NCI-H82 (cell line): ENCODE measurements around the gene RER1.

Experiments used
- DNase-seq: peaks from one replicate; lab custom pipeline; 2025; lab: John Stamatoyannopoulos, UW

The RER1 gene

GRCh38 chr1:2445823-2446215 lies 54.2 kb downstream of the RER1 start:
- peak; percentile 79 for DNase-seq

DNA sequence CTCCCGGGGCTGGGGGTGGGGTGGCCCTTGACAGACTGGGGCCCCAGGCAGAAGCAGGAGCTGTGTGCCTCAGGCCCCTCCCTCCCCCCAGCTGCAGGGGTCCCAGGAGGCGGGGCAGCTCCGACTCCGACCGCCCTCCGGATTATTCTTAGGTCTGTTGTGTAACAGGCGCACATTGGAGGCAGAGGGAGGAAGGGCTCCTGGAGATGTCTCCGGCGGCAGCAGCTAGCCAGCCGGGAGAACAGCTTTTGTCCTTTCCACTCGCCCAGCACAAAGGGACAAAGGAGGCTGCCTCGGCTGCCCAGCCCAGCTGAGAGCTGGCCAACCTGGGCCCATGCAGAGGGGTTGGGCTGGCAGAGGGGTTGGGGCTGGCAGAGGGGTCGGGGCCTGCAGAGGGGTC lies 54.8 kb downstream of the RER1 start:
- peak; percentile 94 for DNase-seq

- no peak for DNase-seq
These were observed 55.2 kb downstream of the RER1 start for GRCh38 chr1:2446861-2447260.

- no peak for DNase-seq
These were observed 55.8 kb downstream of the RER1 start for GRCh38 chr1:2447276-2448097.

DNA sequence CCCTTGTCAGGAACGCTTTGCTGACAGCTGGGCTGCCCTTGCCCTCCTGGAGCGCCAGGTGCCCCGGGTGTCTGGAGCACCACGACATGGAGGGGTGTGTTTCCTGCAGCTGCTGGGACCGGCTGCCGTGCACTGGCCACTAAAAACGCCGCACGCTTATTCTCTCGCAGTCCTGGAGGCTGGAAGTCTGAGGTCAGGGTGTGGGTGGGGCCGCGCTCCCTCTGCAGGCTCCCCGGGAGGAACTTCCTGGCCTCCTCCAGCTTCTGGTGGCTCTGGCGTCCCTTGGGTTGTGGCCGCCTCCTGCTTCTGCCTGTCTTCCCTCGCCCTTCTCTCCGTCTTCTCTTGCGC lies 56.4 kb downstream of the RER1 start:
- DNase-seq: no peak

DNA sequence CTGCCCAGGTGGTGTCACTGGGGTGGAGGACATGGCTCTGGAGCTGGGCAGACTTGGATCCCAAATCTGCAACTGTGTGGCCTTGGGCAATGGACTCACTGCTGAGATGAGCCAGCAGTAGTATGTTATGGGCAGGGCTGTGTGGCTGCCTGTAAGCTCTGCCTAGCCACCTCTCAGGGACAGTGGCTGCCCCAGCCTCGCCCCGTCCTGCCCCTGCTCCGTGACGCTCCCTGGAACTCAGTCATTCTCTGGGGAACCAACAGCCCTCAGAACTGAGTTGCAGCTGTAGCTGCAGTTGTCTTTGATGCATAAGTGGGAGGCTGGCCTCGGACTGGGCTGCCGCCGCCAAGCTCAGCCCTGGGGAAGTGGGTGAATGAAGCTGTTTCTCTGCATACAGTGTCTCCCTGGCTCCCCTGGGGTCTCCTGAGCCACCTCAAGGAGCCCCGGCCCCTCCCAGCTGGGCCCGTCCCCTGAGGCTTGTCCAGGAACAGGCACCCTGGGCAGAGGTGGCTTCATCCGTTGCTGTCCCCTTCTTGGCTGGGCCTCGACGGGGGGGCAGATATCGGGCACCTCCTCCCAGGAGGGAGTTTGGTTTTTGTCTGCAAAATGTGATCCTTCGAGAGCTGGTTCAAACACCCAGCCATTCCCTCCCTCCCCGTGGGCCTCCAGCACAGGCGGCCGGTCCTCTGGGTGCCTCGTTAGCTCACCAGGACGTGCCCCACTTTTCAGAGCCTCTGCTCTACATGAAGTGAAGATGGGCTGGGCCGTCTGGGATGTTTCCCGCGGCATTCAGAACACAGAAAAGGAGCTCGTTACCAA lies 58.2 kb downstream of the RER1 start:
- DNase-seq: no peak

DNA sequence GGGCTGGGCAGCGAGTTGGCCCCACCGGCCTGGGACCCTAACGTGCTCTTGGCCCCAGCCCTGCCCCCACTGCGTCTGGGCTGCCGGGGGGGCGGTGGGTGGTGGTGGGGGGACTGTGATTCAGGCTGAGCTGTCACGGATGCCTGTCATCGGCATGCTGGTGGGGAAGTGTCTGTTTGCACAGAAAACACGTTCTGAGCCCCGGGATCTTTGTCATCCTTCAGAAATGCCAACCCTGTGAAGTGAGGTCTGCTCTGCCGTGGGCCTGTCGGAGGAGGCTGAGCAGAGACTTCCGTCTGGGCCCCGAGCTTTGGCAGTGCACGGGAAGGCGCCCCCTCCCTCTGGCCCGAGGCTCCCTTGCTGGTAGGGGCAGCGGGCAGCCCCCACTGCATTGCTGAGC lies 60.1 kb downstream of the RER1 start:
- DNase-seq: no peak

DNA sequence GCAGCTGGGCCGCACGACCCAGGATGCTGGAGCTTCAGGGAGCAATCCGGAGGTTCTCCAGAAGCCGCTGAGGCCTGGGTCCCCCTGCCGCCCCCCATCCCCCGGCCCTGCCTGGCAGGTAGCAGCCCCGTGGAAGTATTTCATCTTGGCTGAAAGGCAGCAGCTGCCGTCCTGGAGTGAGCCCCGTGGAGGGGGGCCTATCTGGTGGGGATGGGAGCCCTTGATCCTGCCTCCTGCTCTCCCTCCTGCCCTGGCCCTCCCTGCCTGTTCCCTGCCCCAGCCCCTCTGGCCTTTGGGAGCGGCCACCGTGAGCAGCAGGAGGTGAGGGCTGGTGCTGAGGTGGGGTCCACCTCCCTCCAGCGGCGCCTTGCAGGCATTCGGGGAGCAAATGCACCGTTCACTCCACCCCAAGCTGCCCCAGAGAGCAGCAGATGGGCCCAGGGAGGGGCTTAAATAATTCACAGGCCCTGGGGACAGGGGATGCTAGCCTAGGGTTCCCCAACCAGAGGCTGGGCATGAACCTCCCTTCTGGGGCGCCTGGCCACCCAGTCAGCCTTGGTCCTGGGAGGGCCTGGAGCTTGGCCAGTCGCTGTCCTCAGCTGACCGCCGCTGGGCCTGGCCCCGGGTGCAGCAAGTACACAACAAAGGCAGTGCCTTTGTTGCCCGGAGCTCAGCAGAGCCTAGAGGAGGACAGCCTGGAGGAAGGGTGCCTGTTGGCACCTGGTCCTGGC lies 60.7 kb downstream of the RER1 start:
- peak; percentile 87 for DNase-seq

DNA sequence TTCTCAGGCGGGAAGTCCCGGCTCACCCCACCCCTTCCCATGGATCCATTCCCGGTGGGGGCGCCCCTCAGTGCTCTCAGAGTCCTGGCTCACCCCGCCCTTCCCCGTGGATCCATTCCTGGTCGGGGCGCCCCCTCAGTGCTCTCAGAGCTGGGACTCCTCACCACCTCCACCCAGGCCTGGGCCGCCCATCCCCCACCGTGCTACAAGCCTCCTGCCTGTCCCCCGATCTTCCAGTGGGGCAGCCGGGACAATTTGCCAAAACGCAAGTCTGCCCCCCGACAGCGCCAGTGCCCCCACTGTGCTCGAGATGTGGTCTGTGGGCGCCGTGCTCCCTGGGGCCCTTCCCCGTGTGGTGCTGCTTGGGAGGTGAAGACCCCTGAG lies 61.3 kb downstream of the RER1 start:
- DNase-seq: no peak

DNA sequence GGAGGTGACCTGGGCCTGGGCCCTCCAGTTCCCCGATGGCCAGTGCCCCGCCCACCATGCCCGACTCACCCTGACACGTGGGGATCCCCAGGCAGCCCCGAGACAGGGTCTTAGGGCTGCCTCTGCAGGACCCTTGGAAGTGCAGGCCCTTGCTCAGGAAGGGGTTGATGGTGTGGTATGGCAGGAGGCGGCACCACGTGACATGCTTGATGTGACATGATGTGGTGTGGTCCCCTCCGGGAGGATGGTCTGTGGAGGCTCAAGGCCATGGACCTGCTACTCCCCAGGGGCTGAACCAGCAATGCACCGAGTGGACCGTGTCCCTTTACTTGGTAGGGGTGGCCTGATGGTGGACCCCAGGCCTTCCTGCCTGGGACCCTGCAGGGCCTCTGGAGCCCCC lies 62.6 kb downstream of the RER1 start:
- DNase-seq: no peak
